T-cell (primary cell): Measurements from ENCODE around the gene CAMK1D. TPM values are rescaled to one million over a fixed set of nuclear protein-coding genes. Genes with fewer than 3 reads are reported as not detected.
"Not testable (repeated sequence)": the region's sequence is repeated elsewhere in the genome, so short reads cannot be mapped to it uniquely, and the experiment has no call there.

Experiments
- ATAC-seq, 4 experiments: fragments of 200-7000 bp in 3 of 4; fragments of 150-1000 bp in 1 of 4; cut with Tn5 transposase; replicated peaks in 1 of 4; 1 replicate in 3 of 4; 2 replicates in 1 of 4; pipeline ENCODE4 v1.10.0; 2021; ENCODE audit warnings: moderate library complexity in 3 of 4, mild to moderate bottlenecking in 2 of 4, moderate number of reproducible peaks in 1 of 4
- CTCF ChIA-PET, 2 donors: fragments of 300-600 bp; sonication (Branson Sonifier 250); formaldehyde crosslinking; loops; one replicate each; lab custom pipeline; 2022; ENCODE audit warnings: antibody characterized with exemption in 2 of 2; lab: Charles Lee
- POLR2A ChIA-PET, 2 donors: fragments of 300-600 bp; sonication (Branson Sonifier 250); formaldehyde crosslinking; loops; one replicate each; lab custom pipeline; 2022; ENCODE audit warnings: antibody characterized with exemption in 2 of 2; lab: Charles Lee
- DNase-seq, 35 experiments: peaks; one replicate each; pipeline versions ENCODE4 v3.0.0 to v3.0.0-alpha.2; 2013 to 2023
- H3K27ac ChIP-seq: one replicate; pipeline ENCODE4 v1.5.1; 2013; ENCODE audit warnings: low read length
- H3K27me3 ChIP-seq, 2 experiments: replicated peaks in 1 of 2; 1 replicate in 1 of 2; 2 replicates in 1 of 2; pipeline versions ENCODE4 v1.6.1 to v1.7.0; 2013; ENCODE audit warnings: low read length in 1 of 2, mixed read lengths in 1 of 2; ENCODE audit not compliant: control insufficient read depth in 2 of 2, insufficient read depth in 2 of 2; ENCODE audit errors: extremely low read depth in 1 of 2
- H3K36me3 ChIP-seq, 2 donors: 1 replicate in 1 of 2; 2 replicates in 1 of 2; pipeline versions ENCODE4 v1.6.1 to v1.7.0; 2013; ENCODE audit warnings: low read length in 1 of 2; ENCODE audit not compliant: control insufficient read depth in 2 of 2, insufficient read depth in 1 of 2; ENCODE audit errors: extremely low read depth in 1 of 2
- H3K4me1 ChIP-seq, 2 experiments: 1 replicate in 1 of 2; 2 replicates in 1 of 2; pipeline versions ENCODE4 v1.6.1 to v1.7.0; 2013; ENCODE audit warnings: low read length in 2 of 2, mixed read lengths in 1 of 2; ENCODE audit not compliant: insufficient read depth in 2 of 2, control insufficient read depth in 1 of 2; ENCODE audit errors: extremely low read depth in 1 of 2
- H3K4me3 ChIP-seq, 2 donors: 1 replicate in 1 of 2; 2 replicates in 1 of 2; pipeline versions ENCODE4 v1.5.1 to v1.7.0; 2013; ENCODE audit warnings: mild to moderate bottlenecking in 2 of 2, low read length in 1 of 2, moderate library complexity in 1 of 2; ENCODE audit not compliant: control insufficient read depth in 1 of 2; ENCODE audit errors: extremely low read depth in 1 of 2
- H3K9me3 ChIP-seq: 2 replicates; pipeline ENCODE4 v1.7.0; 2013
- H3K27ac Mint-ChIP-seq, 2 donors: one replicate each; pipeline ENCODE4 v1.8.0; 2020 to 2021; ENCODE audit warnings: mild to moderate bottlenecking in 2 of 2, mixed read lengths in 2 of 2
- H3K27me3 Mint-ChIP-seq, 2 donors: one replicate each; pipeline ENCODE4 v1.8.0; 2021 to 2022; ENCODE audit warnings: mixed read lengths in 2 of 2
- H3K36me3 Mint-ChIP-seq: one replicate; pipeline ENCODE4 v1.8.0; 2021; ENCODE audit warnings: mixed read lengths
- H3K4me1 Mint-ChIP-seq, 3 donors: one replicate each; pipeline ENCODE4 v1.8.0; 2020 to 2022; ENCODE audit warnings: mixed read lengths in 3 of 3, mild to moderate bottlenecking in 1 of 3
- H3K4me3 Mint-ChIP-seq, 3 donors: one replicate each; pipeline ENCODE4 v1.8.0; 2020 to 2022; ENCODE audit warnings: mild to moderate bottlenecking in 3 of 3, mixed read lengths in 3 of 3, moderate library complexity in 3 of 3
- H3K9me3 Mint-ChIP-seq, 3 donors: one replicate each; pipeline ENCODE4 v1.8.0; 2020 to 2022; ENCODE audit warnings: mixed read lengths in 3 of 3
- WGBS: methylation state at CpG from one replicate; pipeline ENCODE4 v1.1.5; 2013; ENCODE audit warnings: missing lambda C conversion rate; ENCODE audit not compliant: insufficient coverage; 5-methylcytosine and 5-hydroxymethylcytosine counted together
- total RNA-seq, 35 experiments: library from RNA in 6 of 35; stranded (reverse) in 6 of 35; fragments of 120-200 nt in 1 of 35; gene quantifications; one replicate each; pipeline versions ENCODE4 v1.2.1 to v1.2.4 and lab custom pipeline; 2013 to 2026

CAMK1D gene
- 10 to 100 TPM; 16.8 to 31.3 (median 23.6) TPM for total RNA-seq
- 19.8 TPM for total RNA-seq (2013)
- 9.7 to 127 (median 39.0) reads per million in 29 experiments for total RNA-seq (lab: John Stamatoyannopoulos, UW)

DNA sequence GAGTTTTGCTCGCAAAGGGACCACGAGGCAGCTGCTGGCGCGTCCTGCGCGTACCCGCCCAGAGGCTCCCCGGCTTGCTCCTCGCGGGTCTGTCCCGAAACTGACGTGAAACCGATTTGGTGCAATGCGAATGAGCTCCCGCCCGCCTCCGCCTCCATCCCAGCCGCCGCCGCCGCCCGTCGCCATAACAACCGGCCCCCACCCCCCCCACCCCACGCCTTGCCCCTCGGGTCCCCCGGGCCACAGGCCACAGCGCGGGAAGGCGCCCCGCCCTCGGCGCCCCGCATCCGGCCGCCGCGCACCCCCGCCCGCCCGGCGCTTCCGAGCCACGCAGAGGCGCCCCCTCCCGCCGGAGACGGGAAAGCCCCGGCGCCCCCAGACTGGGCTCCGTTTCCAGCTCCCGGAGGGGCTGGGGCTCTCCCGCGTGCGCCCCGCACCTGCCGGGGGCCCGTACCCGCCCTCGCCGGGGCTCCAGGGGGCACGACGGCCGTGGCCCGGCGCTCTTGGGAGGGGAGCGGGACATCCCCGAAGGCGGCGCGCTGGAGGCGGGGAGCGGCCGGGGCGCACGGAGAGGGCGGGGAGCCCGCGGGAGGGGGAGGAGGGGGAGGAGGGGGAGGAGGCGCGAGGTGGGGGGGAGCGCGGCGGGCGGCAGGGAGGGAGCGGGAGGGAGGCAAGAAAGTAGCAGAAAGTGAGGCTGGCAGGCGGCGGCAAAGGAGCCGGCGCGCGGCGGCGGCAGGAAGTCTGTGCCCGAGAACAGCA, at the start of gene CAMK1D:
Gene CAMK1D (plus strand): TSS at position 678 of the 759 bp plus-strand sequence.
- H3K36me3 Mint-ChIP-seq: no peaks in the 10 kb centered on the region
- Histone ChIP-seq H3K36me3 (no peaks in the 10 kb centered on the region), H3K4me3 (peak within 1 kb of the TSS; percentile 92 to 94), H3K4me1 (peaks cover 15 to 24% of the 10 kb centered on the region in 2 experiments), H3K27ac (peak within 1 kb of the TSS; percentile 73), H3K27me3 (no peaks in the 10 kb centered on the region), H3K9me3 (no peaks in the 10 kb centered on the region)
- no peaks in the 10 kb centered on the region for H3K9me3 Mint-ChIP-seq
- H3K27me3 Mint-ChIP-seq: no peaks in the 10 kb centered on the region
- H3K27ac Mint-ChIP-seq: peak within 1 kb of the TSS; percentile 96 to 97
- ATAC-seq (peak; percentile 71 to 77 (median 74)), DNase-seq (peak; percentile 81 to 95 (median 90))
- ChIA-PET CTCF (interaction anchor here in 1 of 2 donors (0.6 to 1.5 kb wide), 10 partner anchors 10 to 307 kb away, joined by 3 to 6 read pairs (median 3); no protein-coding TSS in a partner anchor), POLR2A (interaction anchor here in 1 of 2 donors (0.6 to 1.5 kb wide), 7 partner anchors 15 to 306 kb away, joined by 3 to 7 read pairs (median 3); no protein-coding TSS in a partner anchor)
- H3K4me3 Mint-ChIP-seq: peak within 1 kb of the TSS; percentile 96 to 97 (median 97)
- peaks cover 43 to 49% (median 46%) of the 10 kb centered on the region in 3 donors for H3K4me1 Mint-ChIP-seq
- WGBS: under 1% methylated on average over 54 of the region's 95 CpGs

- H3K4me3 Mint-ChIP-seq, DNase-seq, H3K9me3 ChIP-seq, H3K27ac Mint-ChIP-seq, H3K4me1 ChIP-seq, ATAC-seq, H3K36me3 Mint-ChIP-seq, H3K27ac ChIP-seq, POLR2A ChIA-PET, H3K27me3 Mint-ChIP-seq, H3K36me3 ChIP-seq, H3K27me3 ChIP-seq, H3K4me3 ChIP-seq, H3K9me3 Mint-ChIP-seq, H3K4me1 Mint-ChIP-seq, CTCF ChIA-PET: not testable (repeated sequence)
- 83% methylated on average over 1 of the region's 4 CpGs for WGBS
These were observed 48.3 kb upstream of the CAMK1D start for GRCh38 chr10:12301036-12301435.

DNA sequence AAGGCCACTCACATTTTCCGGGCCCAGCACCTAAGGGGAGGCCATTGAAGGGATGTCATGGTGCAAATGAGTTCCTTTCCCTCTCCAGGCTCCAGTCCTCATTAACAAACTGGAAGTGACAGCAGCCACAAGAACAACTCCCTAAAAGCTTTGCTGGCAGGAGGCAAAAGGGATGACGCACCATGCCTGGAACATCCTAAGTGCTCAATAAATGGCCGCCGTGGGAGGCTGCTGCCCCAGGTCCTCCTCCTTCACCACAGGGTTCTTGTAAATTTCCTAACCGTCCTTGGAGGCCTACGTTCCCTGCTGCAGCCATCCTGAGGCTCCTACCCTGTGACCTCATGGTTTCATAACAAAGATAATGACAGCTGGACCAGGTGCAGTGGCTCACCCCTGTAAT, 41.3 kb upstream of the CAMK1D start:
- Mint-ChIP-seq H3K27ac (no peak overlapping the region), H3K4me3 (no peak overlapping the region), H3K27me3 (no peaks in the 10 kb centered on the region), H3K4me1 (peaks cover 0 to 3% (median 0%) of the 10 kb centered on the region in 3 donors), H3K36me3 (no peaks in the 10 kb centered on the region), H3K9me3 (no peaks in the 10 kb centered on the region)
- POLR2A ChIA-PET: no interaction called here
- Histone ChIP-seq H3K27ac (no peak overlapping the region), H3K27me3 (no peaks in the 10 kb centered on the region), H3K9me3 (no peaks in the 10 kb centered on the region), H3K4me1 (no peaks in the 10 kb centered on the region), H3K4me3 (no peak overlapping the region), H3K36me3 (no peaks in the 10 kb centered on the region)
- no peak for ATAC-seq
- no peak for DNase-seq
- CTCF ChIA-PET: interaction anchor here in 1 of 2 donors (0.6 kb wide), 1 partner anchor 14 kb away, joined by 16 read pairs; no protein-coding TSS in a partner anchor
- 93% methylated on average over 5 of the region's 6 CpGs for WGBS

GRCh38 chr10:12308736-12309375, 40.5 kb upstream of the CAMK1D start:
- H3K9me3 Mint-ChIP-seq: no peaks in the 10 kb centered on the region
- peaks cover 0 to 3% (median 0%) of the 10 kb centered on the region in 3 donors for H3K4me1 Mint-ChIP-seq
- H3K4me3 Mint-ChIP-seq: no peak overlapping the region
- no peaks in the 10 kb centered on the region for H3K4me1 ChIP-seq
- no peaks in the 10 kb centered on the region for H3K9me3 ChIP-seq
- ATAC-seq (no peak), DNase-seq (no peak)
- no peaks in the 10 kb centered on the region for H3K27me3 ChIP-seq
- no peaks in the 10 kb centered on the region for H3K36me3 ChIP-seq
- no peak overlapping the region for H3K27ac ChIP-seq
- 85% methylated on average over 3 of the region's 8 CpGs for WGBS
- CTCF ChIA-PET: interaction anchor here in 1 of 2 donors (0.6 kb wide), 1 partner anchor 15 kb away, joined by 4 read pairs; no protein-coding TSS in a partner anchor
- POLR2A ChIA-PET: no interaction called here
- no peaks in the 10 kb centered on the region for H3K27me3 Mint-ChIP-seq
- H3K36me3 Mint-ChIP-seq: no peaks in the 10 kb centered on the region
- H3K4me3 ChIP-seq: no peak overlapping the region
- no peak overlapping the region for H3K27ac Mint-ChIP-seq

- H3K4me3 ChIP-seq, CTCF ChIA-PET, H3K4me1 Mint-ChIP-seq, H3K27ac Mint-ChIP-seq, H3K4me1 ChIP-seq, ATAC-seq, POLR2A ChIA-PET, H3K9me3 ChIP-seq, H3K36me3 Mint-ChIP-seq, H3K27ac ChIP-seq, H3K36me3 ChIP-seq, H3K4me3 Mint-ChIP-seq, H3K27me3 ChIP-seq, H3K9me3 Mint-ChIP-seq, DNase-seq, H3K27me3 Mint-ChIP-seq: not testable (repeated sequence)
- WGBS: 83% methylated on average over 1 of the region's 5 CpGs
These were observed 39.6 kb upstream of the CAMK1D start for GRCh38 chr10:12309783-12310182.

DNA sequence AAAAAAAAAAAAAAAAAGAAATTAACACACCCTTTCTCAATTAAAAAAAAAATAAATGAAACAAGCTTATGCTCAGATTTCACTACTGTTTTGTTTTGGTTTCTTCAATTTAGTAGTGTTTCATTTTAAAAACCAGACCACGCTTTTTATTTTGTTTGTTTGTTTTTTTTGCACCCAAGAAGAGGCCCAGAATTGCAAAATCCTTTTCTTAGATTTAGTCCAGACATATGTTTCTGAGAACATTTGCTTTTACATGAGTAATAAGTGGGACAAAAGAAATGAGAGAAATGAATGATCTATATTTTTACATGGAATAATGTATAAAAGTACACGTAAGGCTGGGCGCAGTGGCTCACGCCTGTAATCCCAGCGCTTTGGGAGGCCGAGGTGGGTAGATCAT, 34.5 kb upstream of the CAMK1D start:
- 96% methylated on average over 4 of the region's 6 CpGs for WGBS

More for the DNA sequence above, 34.5 kb upstream of the CAMK1D start:
- Mint-ChIP-seq H3K27me3 (no peaks in the 10 kb centered on the region), H3K27ac (no peak overlapping the region), H3K4me3 (no peak overlapping the region), H3K36me3 (no peaks in the 10 kb centered on the region), H3K9me3 (no peaks in the 10 kb centered on the region), H3K4me1 (peaks cover 0 to 2% (median 0%) of the 10 kb centered on the region in 3 donors)
- no peak for DNase-seq
- Histone ChIP-seq H3K9me3 (no peaks in the 10 kb centered on the region), H3K27ac (no peak overlapping the region), H3K27me3 (no peaks in the 10 kb centered on the region), H3K4me3 (no peak overlapping the region), H3K4me1 (no peaks in the 10 kb centered on the region), H3K36me3 (no peaks in the 10 kb centered on the region)
- CTCF ChIA-PET: no interaction called here
- POLR2A ChIA-PET: interaction anchor here in 1 of 2 donors (0.6 kb wide), 1 partner anchor 23 kb away, joined by 3 read pairs; no protein-coding TSS in a partner anchor
- no peak for ATAC-seq
